GM18870 (cell line): ENCODE results near the gene ELFN1.

Source experiments
- ATAC-seq: cut with Tn5 transposase; IDR thresholded peaks from one replicate; pipeline ENCODE4 v1.9.1; 2021; ENCODE audit warnings: moderate library complexity; ENCODE audit not compliant: unreplicated experiment

The ELFN1 gene

DNA sequence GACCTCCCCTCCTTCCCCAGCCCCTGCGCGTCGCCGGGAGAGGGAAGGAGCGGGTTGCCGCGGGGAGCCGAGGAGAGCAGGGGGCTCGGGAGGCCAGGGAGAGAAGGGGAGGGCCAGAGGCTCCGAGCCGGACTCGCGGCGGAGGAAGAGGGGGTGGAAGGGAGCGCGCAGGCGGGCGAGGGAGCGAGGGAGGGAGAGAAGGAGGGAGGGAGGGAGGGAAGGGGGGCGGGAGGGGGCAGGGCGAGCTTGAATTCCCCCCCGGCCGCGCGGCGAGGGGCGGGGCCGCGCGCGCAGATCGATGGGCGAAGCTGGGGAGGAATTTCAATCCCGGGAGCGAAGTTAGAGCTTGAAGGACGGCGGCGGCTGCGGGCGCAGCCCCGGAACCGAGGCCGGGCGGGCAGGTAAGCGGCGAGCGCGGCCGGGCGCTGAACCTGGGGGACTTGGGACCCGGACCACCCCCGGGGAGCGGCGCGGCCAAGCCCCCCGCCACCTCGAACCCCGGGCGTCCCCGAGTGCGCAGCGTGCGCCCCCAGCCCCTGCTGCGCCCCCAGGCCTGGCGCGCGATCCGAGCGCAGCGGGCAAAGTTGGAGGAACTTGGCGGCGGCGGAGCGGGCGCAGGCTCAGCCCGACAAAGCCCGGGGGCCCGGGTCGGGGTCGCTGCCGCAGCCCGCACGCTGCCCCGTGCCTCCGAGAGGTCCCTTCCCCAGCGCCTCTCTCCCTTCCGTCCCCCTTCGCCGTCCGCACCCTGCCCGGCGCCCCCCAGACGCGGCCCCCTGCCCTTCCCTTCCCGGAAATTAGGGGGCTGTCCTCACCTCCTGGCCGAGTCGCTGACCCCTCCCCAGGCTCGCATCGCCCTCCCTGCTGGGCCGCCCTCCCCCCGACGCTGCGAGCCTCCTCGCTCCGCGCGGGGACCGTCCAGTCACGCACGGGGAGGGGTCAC, at the start of gene ELFN1:
Gene ELFN1, plus strand, starts transcription at position 324 of the 940 bp plus-strand sequence. CDS start 74,320 bp downstream, outside the sequence.
- no peak for ATAC-seq

DNA sequence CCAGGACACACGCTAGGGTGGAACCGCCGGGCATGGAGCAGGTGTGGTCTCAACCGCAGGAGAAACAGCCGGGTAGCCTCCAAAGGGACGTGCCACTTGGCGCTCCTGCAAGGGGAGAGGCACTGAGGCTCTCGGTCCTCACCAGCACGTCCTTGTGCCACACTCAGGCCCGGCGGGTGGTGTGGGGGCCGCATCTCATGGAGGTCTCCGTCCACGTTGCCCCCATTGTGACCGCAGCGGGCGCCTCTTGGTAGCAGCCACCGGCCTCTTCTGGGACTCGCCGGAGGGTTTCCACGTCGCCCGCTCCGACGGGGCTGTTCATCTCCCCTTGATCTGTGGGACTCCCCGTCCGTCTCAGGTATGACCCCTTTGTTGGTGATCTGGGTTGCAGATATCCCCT, 49.2 kb upstream of the ELFN1 start:
- ATAC-seq: no peak

DNA sequence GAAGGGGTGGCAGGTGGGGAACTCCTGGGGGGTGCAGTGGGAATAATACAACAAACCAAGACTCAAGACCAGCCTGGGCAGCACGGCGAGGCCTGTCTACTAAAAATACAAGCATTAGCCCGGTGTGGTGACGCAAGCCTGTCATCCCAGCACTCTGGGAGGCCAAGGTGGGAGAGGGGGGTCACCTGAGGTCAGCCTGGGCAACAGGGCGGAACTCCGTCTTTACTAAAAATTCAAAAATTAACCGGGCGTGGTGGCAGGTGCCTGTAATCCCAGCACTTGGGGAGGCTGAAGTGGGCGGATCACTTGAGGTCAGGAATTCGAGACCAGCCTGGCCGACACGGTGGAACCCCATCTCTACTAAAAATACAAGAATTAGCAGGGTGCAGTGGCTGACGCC, 48.4 kb upstream of the ELFN1 start:
- no peak for ATAC-seq

DNA sequence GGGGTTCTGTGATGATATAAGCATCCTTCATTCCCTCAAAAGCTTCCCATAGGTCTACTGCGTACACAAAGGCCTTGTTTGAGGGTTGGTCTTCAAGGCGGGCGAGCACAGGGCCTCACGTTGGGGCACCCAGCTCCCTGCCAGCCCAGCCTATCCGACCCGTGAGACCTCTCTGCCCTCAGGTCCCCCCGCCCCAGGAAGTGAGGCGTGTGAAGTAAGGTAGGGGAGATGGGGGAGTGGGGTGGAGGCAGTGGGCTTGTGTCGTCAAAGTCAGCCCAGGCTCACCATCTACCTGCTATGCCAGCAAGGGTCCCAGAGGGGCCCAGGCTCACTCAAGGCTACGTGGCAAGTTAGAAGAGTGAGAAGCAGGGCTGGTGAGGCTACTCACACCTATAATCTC, 47.6 kb upstream of the ELFN1 start:
- ATAC-seq: no peak

DNA sequence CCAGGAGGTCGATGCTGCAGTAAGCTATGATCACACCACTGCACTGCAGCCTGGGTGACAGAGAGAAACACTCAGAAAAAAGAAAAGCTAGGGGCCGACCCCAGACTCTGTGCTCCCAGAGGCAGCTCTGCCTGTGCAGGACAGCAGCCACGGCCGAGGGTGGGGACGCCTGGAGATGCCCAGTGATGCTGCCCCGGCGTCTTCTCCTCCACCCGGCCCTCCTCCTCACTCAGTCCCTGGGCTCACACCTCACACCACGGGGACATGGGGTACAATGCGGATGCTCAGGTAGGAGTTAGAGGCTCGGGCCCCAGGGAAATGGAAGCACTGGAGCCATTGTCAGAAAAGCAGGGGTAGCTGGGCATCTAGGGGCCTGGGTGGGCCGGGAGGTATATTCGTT, 46.3 kb upstream of the ELFN1 start:
- ATAC-seq: no peak

DNA sequence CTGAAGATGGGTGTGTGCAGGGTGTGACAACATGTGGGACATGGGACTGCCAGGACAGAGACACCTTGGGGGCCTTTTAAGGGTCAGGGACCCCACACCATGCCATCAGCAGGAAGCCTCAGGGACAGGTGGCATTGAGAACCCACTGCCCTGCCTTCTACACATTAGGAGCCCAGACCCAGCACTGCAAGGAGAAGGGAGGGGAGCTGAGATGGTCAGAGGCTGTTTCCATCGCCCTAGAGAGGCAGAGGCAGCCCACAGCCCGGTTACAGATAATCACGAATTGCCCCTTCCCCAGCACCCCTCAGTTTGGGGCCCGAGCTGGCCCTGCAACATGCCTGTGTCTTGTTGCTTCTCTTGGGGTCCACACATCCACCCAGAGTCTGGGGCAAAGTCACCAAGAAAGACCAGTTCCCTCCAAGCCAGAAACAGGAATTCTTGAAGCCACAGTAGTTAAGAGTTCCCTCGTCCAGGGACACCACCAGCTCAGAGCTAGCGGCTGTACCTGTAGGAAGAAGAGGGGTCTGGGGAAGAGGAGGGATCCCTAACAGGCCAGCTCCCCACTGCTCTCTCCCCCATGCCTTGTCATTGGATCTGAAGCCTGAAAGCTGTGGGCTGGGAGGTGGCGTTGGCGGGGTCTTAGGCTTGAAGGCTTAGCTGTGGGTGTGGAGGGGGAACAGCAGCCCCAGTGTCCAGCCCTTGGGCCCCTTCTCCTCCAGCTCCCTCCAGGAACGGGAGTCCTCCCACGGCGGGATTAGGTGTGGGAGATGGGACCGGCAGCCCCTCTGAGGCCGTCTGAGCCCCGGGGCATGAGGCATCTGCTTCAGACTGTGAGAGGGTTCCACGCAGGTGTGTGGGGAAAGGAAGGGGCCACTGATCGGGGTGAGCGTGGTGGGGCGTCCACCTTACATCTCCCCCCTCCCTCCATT, 44.8 kb upstream of the ELFN1 start:
- ATAC-seq: no peak

DNA sequence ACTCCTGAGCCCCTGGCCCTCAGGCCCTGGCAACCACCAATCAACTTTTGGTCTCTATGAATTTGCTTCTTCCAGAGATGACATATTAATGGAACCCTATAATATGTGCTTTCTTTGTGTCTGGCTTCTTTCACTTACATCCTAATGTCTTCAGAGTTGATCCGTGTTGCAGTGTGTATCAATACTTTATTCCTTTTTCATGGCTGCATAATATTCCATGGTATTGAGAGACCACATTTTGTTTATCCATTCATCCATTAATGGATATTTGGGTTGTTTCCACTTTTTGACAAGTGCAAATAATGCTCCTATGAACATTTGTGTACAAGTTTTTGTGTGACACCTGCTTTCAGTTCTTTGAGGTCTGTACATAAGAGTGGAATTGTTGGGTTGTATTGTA, 43.3 kb upstream of the ELFN1 start:
- ATAC-seq: no peak

DNA sequence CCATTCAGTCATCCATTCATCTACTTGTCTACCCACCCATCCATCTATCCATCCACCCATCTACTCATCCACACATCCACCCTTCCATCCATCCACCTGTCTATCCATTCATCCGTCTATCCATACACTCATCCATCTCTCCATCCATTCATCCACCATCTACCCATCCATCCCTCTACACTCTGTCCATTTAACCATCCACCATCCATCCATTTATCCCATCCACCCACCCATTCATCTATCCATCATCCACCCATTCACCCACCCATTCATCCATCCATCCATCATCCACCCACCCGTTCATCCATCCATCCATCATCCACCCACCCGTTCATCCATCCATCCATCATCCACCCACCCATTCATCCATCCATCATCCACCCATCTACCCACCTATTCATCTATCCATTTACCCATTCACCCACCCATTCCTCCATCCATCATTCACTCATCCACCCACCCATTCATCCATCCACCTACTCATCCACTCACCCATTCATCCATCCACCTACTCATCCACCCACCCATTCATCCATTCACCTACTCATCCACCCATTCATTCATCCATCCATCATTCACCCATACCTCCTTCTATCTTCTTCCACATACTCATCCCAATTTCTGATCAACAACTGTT, 39.3 kb upstream of the ELFN1 start:
- no peak for ATAC-seq

DNA sequence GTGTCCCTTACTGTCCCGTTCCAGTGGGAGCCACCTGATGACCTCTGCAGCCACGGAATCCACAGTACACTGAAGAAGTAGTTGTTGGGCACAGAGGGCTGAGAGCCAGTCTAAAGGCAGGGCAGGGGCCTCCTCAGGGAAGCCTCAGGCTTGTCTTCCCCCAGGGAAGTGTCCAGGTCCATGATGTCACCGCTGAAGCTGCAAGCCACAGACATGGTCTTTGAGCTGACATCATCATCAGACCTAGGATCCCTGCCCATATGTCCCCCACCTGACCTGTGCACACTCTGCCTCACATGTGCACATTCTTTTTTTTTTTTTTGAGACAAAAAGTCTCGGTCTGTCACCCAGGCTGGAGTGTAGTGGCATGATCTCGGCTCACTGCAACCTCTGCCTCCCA, 38.4 kb upstream of the ELFN1 start:
- no peak for ATAC-seq

DNA sequence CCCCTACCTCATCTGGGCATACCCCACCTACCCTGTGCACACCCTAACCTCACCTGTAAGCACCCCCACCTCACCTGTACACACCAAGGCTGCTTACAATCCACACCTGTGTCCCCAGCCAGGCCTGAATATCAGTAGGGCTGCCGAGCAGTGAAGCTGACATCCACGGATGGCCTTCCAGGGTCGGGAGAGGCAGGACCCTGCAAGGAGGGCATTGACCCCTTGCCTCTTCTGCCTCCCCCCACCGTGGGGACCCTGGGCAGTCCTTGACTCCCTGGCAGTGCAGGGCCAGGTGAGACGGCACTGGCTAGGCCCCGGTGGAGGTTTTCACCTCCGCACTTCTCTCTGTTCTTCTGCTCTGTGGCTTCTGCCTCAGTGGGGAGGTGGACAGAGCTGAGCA, 37.6 kb upstream of the ELFN1 start:
- ATAC-seq: no peak

DNA sequence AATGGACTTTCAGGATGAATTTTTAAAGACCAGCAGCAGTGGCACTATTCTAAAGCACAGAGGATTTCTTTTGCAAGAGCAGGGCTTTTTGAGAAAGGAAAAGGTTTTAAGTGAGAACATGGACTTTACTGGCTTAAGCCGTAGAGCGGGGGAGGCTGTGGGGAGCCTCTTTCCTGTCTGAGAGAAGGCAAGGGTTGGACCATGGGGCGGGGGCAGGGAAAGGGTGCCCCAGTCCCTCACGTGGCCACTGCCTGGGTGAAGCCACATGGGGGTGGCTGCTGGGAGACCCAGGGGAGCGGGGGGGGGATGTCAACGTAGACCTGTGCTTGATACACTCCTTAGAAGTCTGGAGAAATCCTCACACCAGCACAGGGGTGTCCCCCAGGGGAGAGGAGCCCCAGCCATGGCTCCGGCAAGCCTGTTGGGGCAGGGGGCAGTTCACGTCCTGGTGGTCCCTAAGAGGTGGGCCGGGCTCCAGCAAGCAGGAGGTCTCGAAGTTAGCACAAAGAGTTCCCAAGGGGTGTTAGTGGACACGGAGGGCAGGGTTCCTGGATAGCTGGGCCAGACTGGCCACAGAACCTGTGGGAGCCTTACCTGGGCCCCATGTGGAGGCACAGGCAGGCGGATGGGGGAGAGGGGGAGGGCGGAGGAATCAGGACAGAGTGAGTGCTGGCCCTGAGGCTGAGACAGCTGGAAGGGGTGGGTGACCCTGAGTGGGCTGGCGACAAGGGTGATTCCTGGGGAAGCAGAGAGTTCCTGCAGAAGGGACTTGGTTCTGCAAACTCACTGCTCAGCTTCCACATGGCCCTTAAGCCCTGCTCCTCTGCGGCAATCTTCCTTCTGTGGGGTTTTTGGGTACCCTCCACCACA, 36.9 kb upstream of the ELFN1 start:
- ATAC-seq: no peak

DNA sequence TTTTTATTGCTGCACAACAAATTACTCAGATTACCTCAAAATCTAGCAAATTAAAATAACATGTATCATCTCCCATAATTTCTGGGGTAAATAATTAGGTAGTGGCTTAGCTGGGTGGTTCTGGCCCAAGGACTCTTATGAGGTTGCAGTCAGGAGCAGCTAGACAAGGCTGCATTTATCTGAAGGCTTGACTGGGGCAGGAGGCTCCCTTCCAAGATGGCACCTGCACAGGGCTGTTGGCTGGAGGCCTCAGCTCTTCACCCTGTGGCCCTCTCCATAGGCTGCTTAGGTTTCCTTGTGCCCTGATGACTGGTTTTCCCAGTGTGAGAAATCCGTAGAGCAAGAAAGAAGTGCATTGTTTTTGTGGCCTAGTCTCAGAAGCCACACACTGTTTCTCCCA, 34.7 kb upstream of the ELFN1 start:
- no peak for ATAC-seq

DNA sequence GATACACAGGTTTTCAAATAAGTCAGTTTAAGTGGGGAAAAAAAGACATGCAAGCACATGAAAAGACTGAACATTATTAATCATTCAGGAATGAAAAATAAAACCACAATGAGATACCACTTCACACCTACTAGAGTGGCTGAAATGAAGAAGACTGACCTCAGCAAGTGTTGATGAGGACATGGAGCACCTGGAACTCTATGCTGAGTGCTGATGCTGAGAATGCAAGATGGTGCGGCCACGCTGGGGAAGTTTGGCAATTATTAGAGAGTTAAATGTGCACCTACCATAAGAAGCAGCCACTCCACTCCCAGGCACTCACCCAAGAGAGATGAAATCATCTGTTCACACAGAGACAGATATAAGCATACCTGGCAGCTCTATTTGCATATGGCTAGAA, 32.9 kb upstream of the ELFN1 start:
- no peak for ATAC-seq

DNA sequence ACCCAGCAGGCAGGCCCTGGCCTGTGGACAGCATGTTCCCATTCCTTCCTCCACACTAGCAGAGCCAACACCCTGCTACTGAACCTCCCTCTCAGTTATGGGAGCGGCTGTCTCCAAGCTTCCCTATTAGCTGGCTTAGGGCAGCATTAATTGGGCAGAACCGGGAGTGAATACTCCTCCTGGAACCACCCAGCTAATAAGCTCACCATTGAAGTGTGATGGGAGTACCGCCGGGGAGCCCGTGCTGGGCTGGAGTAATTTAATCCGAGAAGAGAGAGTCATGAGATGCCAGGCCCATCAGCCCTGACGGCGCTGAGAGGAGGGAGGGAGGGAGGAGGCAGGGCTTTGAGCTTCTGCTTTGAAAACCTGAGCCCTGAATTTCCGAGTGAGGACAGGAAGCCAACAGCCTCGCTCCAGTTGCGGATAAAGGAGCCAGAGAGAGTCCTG, 31.8 kb upstream of the ELFN1 start:
- ATAC-seq: no peak

DNA sequence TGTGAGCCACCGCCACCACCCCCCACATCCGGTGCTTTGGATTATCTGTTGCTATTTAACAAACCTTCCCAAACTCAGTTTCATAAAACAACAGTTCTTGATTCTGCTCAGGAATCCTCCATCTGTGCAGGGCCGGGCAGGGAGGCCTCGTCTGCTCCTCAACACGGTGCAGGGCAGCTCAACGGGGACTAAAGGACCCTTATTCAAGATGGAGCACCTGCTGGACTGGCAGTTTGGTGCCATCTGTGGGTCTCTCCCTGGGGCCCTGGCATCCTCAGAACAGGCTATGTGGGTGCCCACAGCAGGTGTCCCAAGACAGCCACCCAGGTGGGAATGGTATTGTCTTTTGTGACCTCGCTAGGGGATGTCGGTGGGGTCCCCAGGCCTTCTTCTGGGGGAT, 31.0 kb upstream of the ELFN1 start:
- ATAC-seq: no peak

DNA sequence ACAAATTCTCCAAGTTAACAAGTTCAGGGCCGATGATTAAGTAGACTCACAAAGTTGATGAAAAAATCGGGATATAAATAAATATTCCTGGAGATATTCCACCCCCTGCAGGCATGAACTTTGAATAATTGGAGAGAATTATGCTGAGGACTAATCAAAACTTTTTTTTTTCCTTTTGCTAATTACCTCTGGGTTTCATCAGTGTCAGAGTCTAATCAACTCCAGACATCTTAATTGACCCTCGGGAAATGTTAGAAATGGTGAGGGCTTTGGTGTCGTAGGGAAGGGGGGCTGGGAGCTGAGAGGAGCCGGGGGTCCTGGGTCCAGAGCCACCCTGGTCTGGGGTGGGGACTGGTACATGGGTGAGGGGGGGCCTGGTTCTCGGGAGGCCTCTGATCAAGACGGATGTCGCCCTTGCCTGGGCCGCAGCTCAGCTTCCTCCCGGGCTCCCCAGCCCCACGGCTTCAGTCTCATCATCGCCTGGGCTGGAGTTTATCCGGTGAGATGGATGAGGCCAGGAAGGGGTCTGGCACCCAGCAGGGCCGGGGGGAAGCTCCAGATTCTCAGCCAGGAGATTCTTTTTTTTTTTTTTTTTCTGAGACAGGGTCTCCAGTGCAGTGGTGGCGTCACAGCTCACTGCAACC, 30.4 kb upstream of the ELFN1 start:
- no peak for ATAC-seq

DNA sequence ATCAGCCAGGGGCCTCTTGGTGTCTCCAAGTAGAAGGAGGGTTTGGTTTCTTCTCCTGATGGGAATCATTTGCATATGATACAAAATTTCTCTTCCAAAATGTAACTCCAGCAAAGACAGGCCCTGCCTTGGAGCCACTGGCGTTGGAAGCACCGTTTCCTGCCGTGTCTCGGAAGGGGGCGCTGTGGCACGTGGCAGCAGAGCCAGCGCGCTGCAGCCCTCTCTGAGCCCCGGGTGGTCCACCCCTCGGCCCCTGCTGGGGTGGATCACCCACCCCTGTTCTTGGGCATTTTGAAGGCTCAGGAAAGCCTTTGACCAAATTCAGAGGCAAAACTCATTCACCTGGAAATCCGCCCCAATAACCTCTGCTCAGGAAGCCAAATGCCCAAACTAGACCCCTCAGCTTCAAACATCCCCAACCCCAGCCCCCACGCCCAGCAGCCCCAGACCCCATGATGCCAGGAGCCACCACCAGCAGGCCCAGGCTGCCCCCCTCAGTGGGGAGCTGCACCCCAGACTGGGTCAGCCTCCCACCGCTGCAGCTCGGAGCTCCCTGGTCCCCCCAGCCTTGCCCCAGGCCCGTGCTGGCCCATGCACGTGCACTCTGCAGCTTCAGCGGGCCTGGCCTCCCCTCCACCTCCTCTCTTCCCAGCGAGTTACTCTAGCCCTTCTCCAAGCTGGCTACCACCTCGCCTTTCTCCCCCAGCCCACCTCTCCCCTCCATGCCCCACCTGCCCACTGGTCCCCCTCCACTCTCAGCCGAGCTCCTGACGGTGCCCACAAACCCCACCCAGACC, 29.5 kb upstream of the ELFN1 start:
- ATAC-seq: no peak

DNA sequence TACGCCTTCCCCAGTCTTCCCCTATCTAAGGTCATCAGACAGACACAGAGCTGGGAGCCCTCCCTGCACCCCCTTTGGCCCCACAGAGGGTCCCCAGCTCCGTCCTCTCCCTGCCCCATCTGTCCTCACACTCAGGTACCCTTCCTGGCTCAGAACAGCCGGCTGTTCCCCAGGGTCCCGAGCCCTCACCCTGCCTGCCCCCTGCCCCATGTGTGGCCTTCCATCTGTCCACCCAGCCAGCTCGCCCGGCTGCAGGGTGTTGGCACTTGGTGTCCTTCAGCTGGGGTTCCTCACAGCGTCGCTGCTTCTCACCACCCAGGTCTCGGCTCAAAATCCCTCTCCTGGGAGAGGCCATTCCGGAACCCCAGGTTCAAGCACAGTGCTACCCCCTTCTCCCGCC, 28.9 kb upstream of the ELFN1 start:
- ATAC-seq: no peak

DNA sequence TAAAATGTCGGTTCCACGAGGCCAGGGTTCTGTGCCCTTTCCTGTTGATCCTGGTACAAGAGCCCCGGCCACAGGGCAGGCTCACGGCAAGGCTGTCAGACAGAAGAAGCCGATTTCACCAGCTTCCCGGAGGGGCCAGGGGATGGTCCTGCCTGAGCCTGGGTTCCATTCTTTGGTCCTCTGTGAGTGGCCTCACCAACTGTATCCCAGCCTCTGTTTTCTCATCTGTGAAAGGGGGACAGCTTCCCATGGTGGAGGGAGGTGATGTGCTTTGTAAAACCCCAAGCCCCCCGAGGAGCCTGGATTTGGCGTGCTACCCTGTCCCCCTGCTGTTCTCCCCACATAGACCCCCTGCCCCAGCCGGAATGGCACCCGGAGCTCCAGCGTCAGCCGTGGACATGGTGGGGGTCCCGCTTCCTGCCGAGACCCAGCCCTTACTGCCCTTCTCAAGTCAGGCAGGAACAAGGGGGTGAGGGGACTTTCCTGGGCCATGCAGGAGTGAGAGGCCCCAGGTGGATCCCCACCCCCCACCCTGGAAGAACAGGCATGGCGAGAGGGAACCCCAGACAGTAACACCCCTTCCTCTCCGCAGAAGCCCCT, 28.3 kb upstream of the ELFN1 start:
- no peak for ATAC-seq
